Brain microvascular endothelial cell (primary cell): Measurements from ENCODE around the gene CCM2L.

ENCODE experiments used
- DNase-seq: peaks from one replicate; pipeline ENCODE4 v3.0.0-alpha.2; 2020
- H3K27ac ChIP-seq: fragments of 250-450 bp; sonication (Bioruptor Pico); 2 replicates; pipeline ENCODE4 v1.5.1; 2020; ENCODE audit warnings: mild to moderate bottlenecking, moderate library complexity
- H3K27me3 ChIP-seq: fragments of 250-450 bp; sonication (Bioruptor Pico); replicated peaks from 2 replicates; pipeline ENCODE4 v1.5.1; 2020; ENCODE audit warnings: mild to moderate bottlenecking
- H3K36me3 ChIP-seq: fragments of 250-450 bp; sonication (Bioruptor Pico); replicated peaks from 2 replicates; pipeline ENCODE4 v1.5.1; 2020; ENCODE audit warnings: mild to moderate bottlenecking
- H3K4me3 ChIP-seq: 2 replicates; pipeline ENCODE4 v1.5.1; 2011; ENCODE audit warnings: low read depth, mild to moderate bottlenecking, control low read depth, low read length, moderate library complexity
- CTCF ChIP-seq: IDR thresholded peaks from 2 replicates; pipeline ENCODE4 v1.5.1; 2011; ENCODE audit warnings: low read depth, mild to moderate bottlenecking, moderate library complexity, low read length, control low read depth, inconsistent platforms; ENCODE audit errors: missing control alignments
- in situ Hi-C: cut with HindIII; loops from 2 replicates; pipeline ENCODE4 v1.10.0; 2017; ENCODE audit warnings: low sequenced_read_pairs, low pct_ligation_motif_present

Gene CCM2L

DNA sequence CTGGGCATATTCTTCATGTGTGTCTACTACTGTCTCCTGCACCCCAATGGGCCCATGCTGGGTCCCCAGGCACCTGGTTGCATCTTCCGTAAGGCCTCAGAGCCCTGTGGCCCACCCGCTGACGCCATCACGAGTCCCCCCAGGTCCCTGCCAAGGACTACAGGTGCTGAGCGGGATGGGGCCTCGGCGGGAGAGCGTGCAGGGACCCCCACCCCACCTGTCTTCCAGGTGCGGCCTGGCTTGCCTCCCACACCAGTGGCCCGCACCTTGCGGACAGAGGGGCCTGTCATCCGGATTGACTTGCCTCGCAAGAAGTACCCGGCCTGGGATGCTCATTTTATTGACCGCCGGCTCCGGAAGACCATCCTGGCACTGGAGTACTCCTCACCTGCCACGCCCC is 13.2 kb upstream of the CCM2L start:
- in situ Hi-C loops: no loop called here
- no peaks in the 10 kb centered on the region for H3K36me3 ChIP-seq
- DNase-seq: no peak
- no peak for TF ChIP-seq CTCF
- H3K4me3 ChIP-seq: no peak overlapping the region
- H3K27me3 ChIP-seq: peaks cover 5% of the 10 kb centered on the region
- H3K27ac ChIP-seq: no peak overlapping the region

GRCh38 chr20:31998246-31998645 is 12.0 kb upstream of the CCM2L start:
- no peak for TF ChIP-seq CTCF
- in situ Hi-C loops: no loop called here
- Histone ChIP-seq H3K27ac (no peak overlapping the region), H3K36me3 (no peaks in the 10 kb centered on the region), H3K4me3 (no peak overlapping the region), H3K27me3 (peaks cover 5% of the 10 kb centered on the region)
- DNase-seq: no peak

DNA sequence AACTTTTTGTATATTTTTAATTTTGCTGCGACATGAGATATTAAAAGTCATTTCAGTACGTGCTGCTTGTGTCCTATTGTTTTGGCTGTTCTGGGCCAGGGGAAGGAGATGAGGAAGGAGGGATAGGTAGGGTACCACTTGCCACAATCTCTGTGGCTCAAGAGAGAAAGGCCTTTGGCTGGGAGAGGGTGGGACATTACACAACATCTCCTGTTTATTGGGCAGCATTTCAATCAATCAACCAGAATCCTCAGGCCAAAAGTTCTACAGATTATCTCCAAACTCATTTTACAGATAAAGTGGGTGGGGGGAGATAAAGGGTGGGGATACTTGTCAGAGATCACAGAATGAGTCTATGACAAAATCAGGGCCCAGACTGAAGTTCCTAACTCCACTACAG is 6.9 kb upstream of the CCM2L start:
- H3K27ac ChIP-seq: no peak overlapping the region
- TF ChIP-seq CTCF: no peak
- no peaks in the 10 kb centered on the region for H3K36me3 ChIP-seq
- in situ Hi-C loops: no loop called here
- DNase-seq: no peak
- no peaks in the 10 kb centered on the region for H3K27me3 ChIP-seq
- H3K4me3 ChIP-seq: no peak overlapping the region

DNA sequence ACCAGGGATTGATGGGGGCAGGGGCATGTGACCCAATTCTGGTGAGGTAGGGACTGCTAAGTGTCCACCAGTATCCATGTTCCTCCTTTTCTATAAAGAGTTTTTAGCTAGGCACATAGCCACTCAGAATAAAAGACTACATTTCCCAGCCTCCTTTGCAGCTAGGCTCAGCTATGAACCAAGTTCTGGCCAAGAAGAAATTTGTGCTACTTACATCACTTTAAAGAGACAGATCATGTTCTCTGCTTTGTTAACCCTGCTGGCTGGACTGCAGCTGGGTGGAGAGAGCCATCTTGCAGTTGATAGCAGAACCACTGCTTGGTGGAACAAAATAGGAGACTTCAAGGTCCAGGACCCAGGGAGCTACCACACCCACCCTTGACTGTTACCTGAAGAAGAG is 5.3 kb upstream of the CCM2L start:
- no peaks in the 10 kb centered on the region for H3K36me3 ChIP-seq
- no peaks in the 10 kb centered on the region for H3K27me3 ChIP-seq
- no peak overlapping the region for H3K27ac ChIP-seq
- no peak overlapping the region for H3K4me3 ChIP-seq
- TF ChIP-seq CTCF: no peak
- in situ Hi-C loops: no loop called here
- no peak for DNase-seq

DNA sequence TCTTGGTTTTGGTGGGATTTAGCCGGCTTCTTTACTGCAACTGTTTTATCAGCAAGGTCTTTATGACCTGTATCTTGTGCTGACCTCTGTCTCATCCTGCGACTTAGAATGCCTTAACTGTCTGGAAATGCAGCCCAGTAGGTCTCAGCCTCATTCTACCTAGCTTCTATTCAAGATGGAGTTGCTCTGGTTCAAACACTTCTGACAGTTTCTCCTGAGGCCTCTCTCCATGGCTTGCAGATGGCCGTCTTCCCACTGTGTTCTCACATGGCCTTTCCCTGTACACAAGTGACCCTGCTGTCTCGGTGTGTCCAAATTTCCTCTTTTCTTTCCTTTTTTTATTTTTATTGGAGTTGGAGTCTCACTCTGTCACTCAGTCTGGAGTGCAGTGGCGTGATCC is 4.2 kb upstream of the CCM2L start:
- DNase-seq: no peak
- in situ Hi-C loops: no loop called here
- no peaks in the 10 kb centered on the region for H3K36me3 ChIP-seq
- no peaks in the 10 kb centered on the region for H3K27me3 ChIP-seq
- H3K27ac ChIP-seq: no peak overlapping the region
- no peak overlapping the region for H3K4me3 ChIP-seq
- no peak for TF ChIP-seq CTCF
